Spinal cord (tissue), 10 donors: ENCODE measurements around the gene ALPL. TPM values are rescaled to one million over a fixed set of nuclear protein-coding genes. Genes with fewer than 3 reads are reported as not detected.

Experiments
- DNase-seq, 6 donors: peaks; one replicate each; pipeline versions ENCODE4 v3.0.0 to v3.0.0-alpha.2; 2013 to 2015; ENCODE audit warnings: low spot score in 6 of 6, low read depth in 4 of 6
- H3K27ac ChIP-seq: one replicate; pipeline ENCODE4 v1.5.1; 2013; ENCODE audit warnings: low read depth, low read length, control low read depth
- H3K27me3 ChIP-seq: one replicate; pipeline ENCODE4 v1.6.1; 2013; ENCODE audit warnings: low read length; ENCODE audit not compliant: control insufficient read depth, insufficient read depth
- H3K36me3 ChIP-seq: one replicate; pipeline ENCODE4 v1.6.1; 2013; ENCODE audit warnings: low read length; ENCODE audit not compliant: control insufficient read depth, insufficient read depth
- H3K4me1 ChIP-seq: one replicate; pipeline ENCODE4 v1.6.1; 2013; ENCODE audit warnings: low read length; ENCODE audit not compliant: control insufficient read depth, insufficient read depth
- H3K4me3 ChIP-seq: one replicate; pipeline ENCODE4 v1.5.1; 2013; ENCODE audit warnings: low read depth, low read length, control low read depth
- H3K9me3 ChIP-seq: one replicate; pipeline ENCODE4 v1.6.1; 2013; ENCODE audit warnings: low read length; ENCODE audit not compliant: control insufficient read depth, insufficient read depth
- WGBS: methylation state at CpG from one replicate; pipeline ENCODE4 v1.1.5; 2013; ENCODE audit warnings: missing lambda C conversion rate; ENCODE audit not compliant: insufficient coverage; 5-methylcytosine and 5-hydroxymethylcytosine counted together
- polyA plus RNA-seq, 2 donors: library from polyadenylated mRNA; unstranded; fragments of 120-200 nt; gene quantifications; one replicate each; pipeline ENCODE4 v1.2.1, GENCODE V29; 2013; ENCODE audit not compliant: insufficient read length in 2 of 2
- total RNA-seq, 2 donors: library from RNA; depleted of rRNA in 1 of 2; stranded (reverse); fragments of 120-200 nt in 1 of 2; fragments of >200 nt in 1 of 2; gene quantifications; one replicate each; pipeline versions ENCODE4 v1.2.3 to v1.2.4, GENCODE V29; 2013 to 2014
- donor health status: healthy.

Gene ALPL
- total and polyA plus RNA-seq, 4 donors: 10.5 to 35.7 (median 31.8) TPM

DNA sequence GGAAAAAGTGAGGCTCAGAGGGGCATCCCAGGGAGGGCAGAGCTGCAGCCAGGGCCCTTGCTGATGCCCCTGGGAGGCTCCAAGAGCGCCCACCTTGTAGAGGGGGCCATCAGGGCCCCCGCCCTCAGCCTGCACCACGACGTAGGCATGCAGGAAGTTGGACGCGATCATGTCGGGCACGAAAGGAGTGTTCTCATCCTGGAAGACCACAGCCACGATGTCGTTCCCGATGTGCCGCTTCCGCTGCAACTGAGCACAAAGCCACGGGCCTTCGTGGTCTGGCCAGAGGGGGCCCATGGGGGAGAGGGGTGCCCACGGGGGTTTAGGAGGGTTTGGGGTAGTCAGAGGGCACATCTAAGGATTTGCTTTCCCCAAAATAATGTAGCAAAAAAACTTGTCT is 100.8 kb downstream of the ALPL start:
- no peak overlapping the region for H3K4me3 ChIP-seq
- no peak for DNase-seq
- 92% methylated on average over 15 of the region's 16 CpGs for WGBS
- peaks cover 99% of the 10 kb centered on the region for H3K36me3 ChIP-seq
- peaks cover 6% of the 10 kb centered on the region for H3K4me1 ChIP-seq
- H3K9me3 ChIP-seq: no peaks in the 10 kb centered on the region
- H3K27me3 ChIP-seq: no peaks in the 10 kb centered on the region
- H3K27ac ChIP-seq: no peak overlapping the region

DNA sequence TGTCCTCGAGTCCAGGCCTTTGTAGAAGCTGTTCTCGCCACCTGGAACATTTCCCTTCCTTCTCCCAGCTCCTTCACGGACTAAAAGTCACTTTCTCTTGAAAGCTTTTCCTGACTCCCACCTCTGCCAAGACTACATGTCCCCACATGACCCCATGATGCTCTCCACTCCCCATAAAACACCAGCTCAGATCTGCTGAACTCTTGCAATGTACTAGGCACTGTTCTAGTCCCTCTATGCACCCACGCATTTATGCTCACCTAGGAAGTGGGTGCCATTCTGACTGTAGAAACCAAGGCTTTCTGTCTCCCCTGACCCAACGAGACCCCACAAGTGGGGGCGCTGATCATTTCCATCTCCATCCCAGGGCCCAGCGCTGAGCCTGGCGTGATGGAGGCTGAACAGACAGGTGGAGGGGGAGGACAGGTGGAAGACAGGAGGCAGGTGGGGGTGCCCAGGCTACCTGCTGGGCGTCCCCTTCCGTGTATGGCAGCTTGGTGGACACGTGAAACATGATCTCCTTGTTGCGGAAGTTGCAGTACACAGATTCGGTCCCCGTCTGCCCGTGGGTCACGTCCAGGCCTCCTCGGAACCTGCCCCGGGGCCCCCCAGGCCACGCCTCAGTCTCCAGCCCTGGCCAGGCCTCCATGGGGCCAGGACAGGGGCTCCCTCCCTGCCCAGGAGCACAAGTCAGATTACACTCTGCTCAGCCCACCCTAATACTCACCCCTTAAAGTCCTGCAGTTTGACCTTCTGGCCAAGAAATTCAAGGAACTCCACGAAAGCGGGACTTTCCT is 102.0 kb downstream of the ALPL start:
- Histone ChIP-seq H3K27ac (no peak overlapping the region), H3K9me3 (no peaks in the 10 kb centered on the region), H3K4me3 (no peak overlapping the region), H3K4me1 (peaks cover 6% of the 10 kb centered on the region), H3K27me3 (no peaks in the 10 kb centered on the region), H3K36me3 (peaks cover 98% of the 10 kb centered on the region)
- DNase-seq: no peak
- WGBS: 84% methylated on average over 19 of the region's 21 CpGs

DNA sequence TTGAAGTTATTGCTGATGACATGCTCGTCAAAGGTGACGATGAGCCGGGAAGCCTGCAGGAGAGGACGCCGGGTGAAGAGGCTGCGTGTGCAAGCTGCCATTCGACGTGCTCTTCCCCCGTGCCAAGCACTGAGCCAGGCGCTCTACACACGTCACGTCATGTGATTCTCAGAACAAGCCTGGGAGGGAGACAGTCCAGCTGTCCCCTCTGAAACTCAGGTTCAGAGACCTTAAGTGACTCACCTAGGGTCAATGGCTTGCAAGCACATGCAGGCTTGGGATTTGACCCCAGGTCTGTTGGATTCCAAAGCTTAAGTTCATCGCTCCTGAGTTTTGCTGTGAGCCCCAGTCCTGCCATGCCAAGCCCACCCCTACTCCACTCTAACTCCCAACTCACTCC is 102.8 kb downstream of the ALPL start:
- no peak overlapping the region for H3K4me3 ChIP-seq
- no peak overlapping the region for H3K27ac ChIP-seq
- H3K36me3 ChIP-seq: peaks cover 96% of the 10 kb centered on the region
- 95% methylated on average over 13 of the region's 13 CpGs for WGBS
- peaks cover 6% of the 10 kb centered on the region for H3K4me1 ChIP-seq
- H3K27me3 ChIP-seq: no peaks in the 10 kb centered on the region
- H3K9me3 ChIP-seq: no peaks in the 10 kb centered on the region
- DNase-seq: no peak

DNA sequence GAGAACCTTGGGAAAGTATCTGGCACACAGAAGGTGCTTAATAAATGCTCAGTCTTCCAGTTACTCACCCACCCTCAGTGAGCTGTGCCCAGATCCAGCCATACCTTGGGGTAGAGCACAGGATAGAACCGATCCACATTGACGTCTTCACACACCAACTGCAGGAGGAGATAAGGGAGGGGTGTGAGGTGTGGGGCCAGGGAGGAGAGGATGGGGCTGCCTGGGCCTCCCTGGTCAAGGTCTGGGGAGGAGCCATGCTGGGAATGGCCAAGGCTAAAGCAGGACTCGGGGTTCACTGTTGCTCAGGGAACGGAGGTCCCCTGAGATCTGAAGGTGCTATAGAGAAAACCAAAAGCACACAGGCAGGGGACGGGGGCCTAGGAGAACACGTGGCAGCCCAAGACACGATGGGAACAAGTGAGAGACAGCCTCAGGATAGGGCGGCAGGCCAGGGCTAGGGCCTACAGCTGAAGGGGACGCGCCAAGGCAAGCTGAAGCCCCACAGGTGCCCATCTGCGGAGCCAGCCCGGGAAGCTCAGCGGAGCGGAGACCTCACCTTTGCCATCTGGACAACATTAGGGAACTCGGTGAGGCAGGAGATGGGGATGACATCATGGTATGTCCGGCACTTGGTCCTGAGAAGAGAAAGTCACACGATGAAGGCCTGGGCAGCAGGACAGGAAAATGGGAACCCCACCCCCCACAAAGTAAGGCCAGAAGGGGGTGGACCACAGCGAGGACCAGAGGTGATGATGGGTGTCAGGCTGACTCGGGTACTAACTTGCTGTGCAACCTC is 104.0 kb downstream of the ALPL start:
- DNase-seq: no peak
- no peak overlapping the region for H3K4me3 ChIP-seq
- 88% methylated on average over 15 of the region's 19 CpGs for WGBS

DNA sequence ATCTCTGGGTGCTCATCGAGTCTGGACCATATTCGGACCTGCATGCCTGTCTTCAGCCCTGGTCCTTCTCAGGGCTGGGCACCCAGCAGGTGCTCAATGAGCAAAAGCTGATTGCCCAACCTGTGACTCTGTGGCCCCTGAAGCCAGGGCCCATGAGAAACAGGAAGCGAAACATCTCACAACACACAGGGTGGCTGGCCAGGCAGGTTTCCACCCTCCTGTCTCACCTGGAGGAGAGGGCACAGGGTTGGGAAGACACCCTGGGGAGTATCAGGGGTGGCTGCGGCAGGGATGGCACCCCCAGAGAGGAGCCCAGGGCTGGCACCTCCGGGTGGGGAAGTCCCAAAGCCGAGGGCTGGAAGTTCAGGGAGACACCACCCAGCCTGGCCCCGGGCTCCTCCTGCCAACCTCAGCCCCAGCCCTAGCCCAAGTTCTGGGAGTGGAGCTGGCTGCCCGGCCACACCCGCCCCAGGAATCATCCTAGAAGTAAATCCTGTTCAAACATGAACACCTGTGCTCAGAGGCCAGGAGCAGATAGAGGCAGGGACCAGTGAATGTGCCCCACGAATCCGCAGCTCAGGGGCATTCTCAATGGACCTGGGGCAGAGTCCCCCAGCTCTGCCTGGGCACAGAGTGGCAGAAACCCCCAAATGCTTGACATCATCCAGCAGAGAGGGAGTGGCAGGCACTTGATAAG is 105.3 kb downstream of the ALPL start:
- Histone ChIP-seq H3K27ac (no peak overlapping the region), H3K9me3 (no peaks in the 10 kb centered on the region), H3K36me3 (peaks cover 95% of the 10 kb centered on the region), H3K4me1 (peaks cover 19% of the 10 kb centered on the region), H3K27me3 (no peaks in the 10 kb centered on the region), H3K4me3 (no peak overlapping the region)
- no peak for DNase-seq
- 91% methylated on average over 10 of the region's 11 CpGs for WGBS

More for the DNA sequence above, 104.0 kb downstream of the ALPL start:
- Histone ChIP-seq H3K4me1 (peaks cover 6% of the 10 kb centered on the region), H3K36me3 (peaks cover 97% of the 10 kb centered on the region), H3K27me3 (no peaks in the 10 kb centered on the region), H3K9me3 (no peaks in the 10 kb centered on the region), H3K27ac (no peak overlapping the region)

DNA sequence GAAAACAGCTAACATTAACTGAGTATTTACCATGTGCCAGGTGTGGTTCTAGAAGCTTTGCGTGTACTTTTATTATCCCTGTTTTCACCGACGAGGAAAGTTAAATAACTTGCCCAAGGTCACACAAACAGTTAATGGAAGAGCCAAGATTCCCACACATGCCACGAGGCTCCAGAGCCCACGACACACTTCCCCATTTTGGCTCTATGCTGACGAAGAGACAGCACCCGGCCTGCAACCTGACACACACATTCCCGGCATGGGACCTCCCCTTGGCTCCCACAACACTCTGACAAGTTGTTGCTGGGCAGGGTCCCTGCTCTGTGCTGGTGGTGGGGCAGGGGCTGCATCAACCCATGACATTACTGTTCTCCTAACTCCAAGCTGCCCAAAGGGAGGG is 107.1 kb downstream of the ALPL start:
- Histone ChIP-seq H3K27ac (no peak overlapping the region), H3K36me3 (peaks cover 87% of the 10 kb centered on the region), H3K9me3 (no peaks in the 10 kb centered on the region), H3K4me3 (no peak overlapping the region), H3K4me1 (peaks cover 37% of the 10 kb centered on the region), H3K27me3 (no peaks in the 10 kb centered on the region)
- 75% methylated on average over 8 of the region's 8 CpGs for WGBS
- no peak for DNase-seq

DNA sequence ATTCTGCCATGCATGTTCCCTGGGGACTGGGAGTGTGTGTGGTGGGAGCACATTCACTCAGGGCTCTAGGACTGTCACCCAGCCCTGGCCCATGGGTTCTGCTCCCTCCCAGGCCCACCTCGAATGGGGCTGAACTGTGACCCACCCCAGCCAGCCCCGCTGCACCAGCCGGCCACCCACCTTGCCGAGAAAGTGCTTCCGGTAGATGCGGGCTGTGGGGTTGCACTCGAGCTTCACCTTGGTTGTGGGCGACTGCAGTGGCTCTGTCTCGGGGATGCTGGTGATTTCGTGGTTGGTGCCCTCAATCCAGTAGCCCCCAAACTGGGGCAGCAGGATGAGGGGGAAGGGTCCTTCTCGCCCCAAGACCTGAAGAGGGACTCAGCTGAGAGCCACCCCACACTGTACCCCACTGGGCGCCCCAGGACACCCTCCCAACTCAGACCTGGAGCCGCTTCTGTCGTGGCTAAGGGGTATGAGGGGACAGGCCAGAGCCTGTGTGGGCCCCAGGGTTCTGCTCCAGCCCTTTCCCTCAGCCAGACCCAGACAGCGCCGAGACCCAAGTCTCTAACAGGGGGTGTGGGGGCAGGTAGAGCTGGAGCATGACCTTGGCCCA is 108.0 kb downstream of the ALPL start:
- H3K4me1 ChIP-seq: peaks cover 44% of the 10 kb centered on the region
- DNase-seq: no peak
- H3K9me3 ChIP-seq: no peaks in the 10 kb centered on the region
- 89% methylated on average over 13 of the region's 16 CpGs for WGBS
- no peak overlapping the region for H3K27ac ChIP-seq
- no peaks in the 10 kb centered on the region for H3K27me3 ChIP-seq
- peaks cover 81% of the 10 kb centered on the region for H3K36me3 ChIP-seq
- H3K4me3 ChIP-seq: no peak overlapping the region

DNA sequence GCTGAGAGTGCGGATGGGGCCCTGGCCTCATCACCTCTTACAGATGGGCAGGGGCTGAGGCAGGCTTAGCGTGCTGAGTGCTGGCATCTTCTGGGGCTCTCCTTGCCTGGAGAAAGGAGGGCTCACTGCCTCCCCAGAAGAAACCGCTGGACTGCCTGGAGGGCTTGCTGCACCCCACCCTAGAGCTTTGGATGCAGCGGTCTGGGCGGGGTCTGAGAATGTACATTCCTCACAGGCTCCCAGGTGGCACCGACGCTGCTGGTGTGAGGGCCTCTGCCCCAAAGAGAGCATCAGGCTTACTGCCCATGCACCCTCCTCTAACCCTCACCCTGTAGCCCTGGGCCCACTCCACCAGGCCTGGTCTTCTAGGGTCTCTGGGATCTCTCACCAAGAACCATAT is 108.8 kb downstream of the ALPL start:
- no peak overlapping the region for H3K4me3 ChIP-seq
- WGBS: 87% methylated on average over 7 of the region's 7 CpGs
- H3K4me1 ChIP-seq: peaks cover 50% of the 10 kb centered on the region
- no peaks in the 10 kb centered on the region for H3K9me3 ChIP-seq
- no peak for DNase-seq
- peak overlapping the region; percentile 38 for H3K27ac ChIP-seq
- H3K36me3 ChIP-seq: peaks cover 78% of the 10 kb centered on the region
- H3K27me3 ChIP-seq: no peaks in the 10 kb centered on the region
